Fibroblast of mammary gland (primary cell): ENCODE data around the gene CTNNA3.

Experiments used
- DNase-seq: peaks from one replicate; pipeline ENCODE4 v3.0.0-alpha.2; 2010; ENCODE audit warnings: low read depth
- H3K4me3 ChIP-seq: 2 replicates; pipeline ENCODE4 v1.5.1; 2011; ENCODE audit warnings: low read depth, mild to moderate bottlenecking, low read length, moderate library complexity; ENCODE audit not compliant: control insufficient read depth
- CTCF ChIP-seq: conservative IDR thresholded peaks from 2 replicates; pipeline ENCODE4 v1.5.1; 2011; ENCODE audit warnings: low read depth, low read length, inconsistent platforms; ENCODE audit not compliant: control insufficient read depth, insufficient read depth

CTNNA3 gene

GRCh38 chr10:67471022-67471421 lies 225.0 kb downstream of the CTNNA3 start:
- no peak for TF ChIP-seq CTCF
- DNase-seq, result no peak

GRCh38 chr10:67464278-67464677 lies 231.7 kb downstream of the CTNNA3 start:
- no peak overlapping the region for H3K4me3 ChIP-seq
- DNase-seq, result no peak
- TF ChIP-seq CTCF, result no peak

More at GRCh38 chr10:67471022-67471421, 225.0 kb downstream of the CTNNA3 start:
- H3K4me3 ChIP-seq, result no peak overlapping the region

GRCh38 chr10:67452892-67453291 lies 243.1 kb downstream of the CTNNA3 start:
- DNase-seq, result no peak
- TF ChIP-seq CTCF, result no peak
- H3K4me3 ChIP-seq, result no peak overlapping the region

- no peak for TF ChIP-seq CTCF
- no peak for DNase-seq
- no peak overlapping the region for H3K4me3 ChIP-seq
These were observed 257.2 kb downstream of the CTNNA3 start for GRCh38 chr10:67438605-67439304.

- H3K4me3 ChIP-seq, result no peak overlapping the region
- no peak for DNase-seq
- TF ChIP-seq CTCF, result no peak
These were observed 262.7 kb downstream of the CTNNA3 start for GRCh38 chr10:67433276-67433675.

GRCh38 chr10:67402620-67403019 lies 293.4 kb downstream of the CTNNA3 start:
- no peak for DNase-seq
- TF ChIP-seq CTCF, result no peak
- H3K4me3 ChIP-seq, result no peak overlapping the region
